NCI-H187 (cell line): ENCODE measurements around the gene TAX1BP3.

ENCODE experiments used
- DNase-seq, 2 experiments: peaks; one replicate each; lab custom pipeline; 2025; lab: John Stamatoyannopoulos, UW

The TAX1BP3 gene

DNA sequence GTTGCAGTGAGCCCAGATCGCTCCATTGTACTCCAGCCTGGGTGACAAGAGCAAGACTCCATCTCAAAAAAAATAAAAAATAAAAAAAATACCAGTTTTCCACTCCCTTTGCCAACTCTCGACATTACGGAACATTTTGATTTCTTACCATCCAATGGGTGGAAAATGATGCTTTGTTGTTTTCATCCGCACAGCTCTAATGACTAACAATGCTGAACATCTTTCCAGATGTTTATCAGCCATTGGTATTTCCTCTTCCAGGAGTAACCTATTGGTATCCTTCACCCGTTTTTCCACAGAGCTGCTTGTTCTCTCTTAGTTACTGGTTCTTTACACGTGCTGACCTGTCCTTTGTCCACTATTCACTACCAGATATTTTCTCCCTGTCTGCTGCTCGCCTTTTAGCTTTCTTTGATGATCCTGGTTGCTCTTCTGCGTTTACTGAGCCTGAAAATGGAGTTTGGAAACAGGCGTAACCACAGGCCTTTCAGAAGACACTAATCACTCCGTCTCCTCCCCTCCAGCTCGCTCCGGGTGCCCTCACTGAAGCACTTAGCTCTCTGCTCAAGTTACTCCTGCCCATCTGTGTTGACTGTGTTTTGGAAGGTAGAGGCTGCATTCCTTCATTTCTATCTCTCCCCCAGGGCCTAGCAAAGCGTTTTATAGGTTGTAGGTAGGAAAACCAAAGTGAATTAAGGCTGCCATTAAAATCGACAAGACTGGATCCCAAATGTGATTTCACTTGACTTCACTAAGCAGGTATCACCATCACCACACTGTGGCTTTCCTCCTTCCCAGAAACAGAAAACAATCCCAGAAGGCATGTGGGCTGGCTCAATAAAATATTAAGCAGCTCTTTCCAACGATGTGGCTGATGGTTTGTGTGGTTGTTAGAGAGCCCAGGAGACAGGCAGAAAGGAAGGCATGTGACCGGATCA lies 41.3 kb downstream of the TAX1BP3 start:
- no peak for DNase-seq

DNA sequence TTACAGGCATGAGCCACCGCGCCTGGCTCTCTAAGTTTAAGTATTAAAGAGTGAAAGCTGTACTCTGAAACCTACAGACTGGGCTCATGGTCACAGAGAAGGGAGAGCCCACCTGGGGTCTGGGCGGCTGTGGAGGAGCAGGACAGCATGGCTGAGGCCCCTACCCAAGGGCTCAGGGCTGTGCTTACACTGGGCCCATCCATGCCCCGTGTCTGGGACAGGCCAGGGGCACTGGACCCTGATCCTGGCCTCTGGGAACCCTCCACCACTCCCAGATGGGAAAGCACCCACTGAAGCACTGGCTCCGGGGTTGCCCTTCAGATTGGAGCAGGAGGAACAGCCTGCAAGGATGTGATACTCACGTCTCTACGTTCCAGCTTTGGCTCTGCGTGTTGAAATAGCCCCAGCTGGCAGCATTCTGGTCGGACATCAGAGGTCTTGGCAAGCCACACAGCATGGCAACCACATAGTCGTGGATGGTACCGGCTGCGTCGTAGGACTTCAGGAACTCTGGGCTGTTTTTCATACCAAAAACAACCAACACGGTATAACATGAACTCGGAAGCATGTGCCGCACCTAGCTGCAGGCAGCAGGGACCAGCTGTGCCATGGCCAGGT lies 45.3 kb downstream of the TAX1BP3 start:
- no peak for DNase-seq

DNA sequence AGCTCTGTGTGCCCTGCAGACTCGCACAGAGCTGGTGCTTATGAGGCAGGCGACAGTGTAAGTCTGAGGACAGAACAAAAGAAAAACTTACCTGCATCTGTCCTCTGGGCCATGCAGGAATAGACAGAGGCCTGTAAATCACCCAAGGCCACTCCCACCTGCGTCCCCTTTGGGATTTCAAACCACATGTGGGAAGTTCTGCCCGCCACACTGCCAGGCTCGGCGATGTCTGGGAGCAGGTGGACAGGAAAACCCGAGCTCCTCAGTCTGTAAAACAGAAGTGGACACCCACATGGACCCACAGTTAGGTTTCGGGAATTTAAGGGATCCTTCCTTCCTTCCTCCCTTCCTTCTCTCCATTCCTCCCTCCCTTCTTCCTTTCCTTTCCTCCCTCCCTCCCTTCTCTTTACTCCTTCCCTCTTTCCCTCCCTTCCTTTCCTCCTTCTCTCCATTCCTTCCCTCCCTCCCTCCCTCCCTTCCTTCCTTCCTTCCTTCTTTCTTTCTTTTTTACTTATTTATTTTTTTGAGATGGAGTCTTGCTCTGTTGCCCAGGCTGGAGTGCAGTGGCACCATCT lies 47.1 kb downstream of the TAX1BP3 start:
- DNase-seq = no peak

DNA sequence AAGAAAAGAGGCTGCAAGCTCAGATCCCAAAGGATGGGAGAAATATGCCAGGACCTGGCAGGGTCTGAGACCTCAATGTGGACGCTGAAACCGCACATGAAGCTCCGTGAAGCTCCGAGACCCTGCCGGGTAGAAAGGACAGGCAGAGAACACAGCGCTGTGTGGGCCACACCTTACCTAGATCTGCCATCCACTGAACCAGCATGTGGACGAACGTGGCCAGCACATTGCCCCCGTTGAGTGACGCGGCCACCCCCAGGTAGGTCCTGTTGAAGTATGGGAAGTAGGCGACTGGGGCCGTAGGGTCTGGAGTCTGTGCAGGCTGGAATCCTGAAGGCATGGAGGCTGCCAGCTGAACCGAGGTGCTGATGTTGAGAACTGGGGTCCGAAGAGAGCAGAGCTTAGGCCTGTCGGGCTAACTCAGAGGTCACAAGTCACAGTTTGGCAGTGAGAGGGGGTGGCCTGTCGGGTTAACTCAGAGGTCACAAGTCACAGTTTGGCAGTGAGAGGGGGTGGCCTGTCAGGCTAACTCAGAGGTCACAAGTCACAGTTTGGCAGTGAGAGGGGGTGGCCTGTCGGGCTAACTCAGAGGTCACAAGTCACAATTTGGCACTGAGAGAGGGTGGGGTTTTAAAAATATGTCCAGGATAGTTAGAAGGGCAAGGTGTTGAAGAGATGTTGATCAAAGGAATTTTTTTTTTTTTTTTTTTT lies 53.1 kb downstream of the TAX1BP3 start:
- DNase-seq = no peak

DNA sequence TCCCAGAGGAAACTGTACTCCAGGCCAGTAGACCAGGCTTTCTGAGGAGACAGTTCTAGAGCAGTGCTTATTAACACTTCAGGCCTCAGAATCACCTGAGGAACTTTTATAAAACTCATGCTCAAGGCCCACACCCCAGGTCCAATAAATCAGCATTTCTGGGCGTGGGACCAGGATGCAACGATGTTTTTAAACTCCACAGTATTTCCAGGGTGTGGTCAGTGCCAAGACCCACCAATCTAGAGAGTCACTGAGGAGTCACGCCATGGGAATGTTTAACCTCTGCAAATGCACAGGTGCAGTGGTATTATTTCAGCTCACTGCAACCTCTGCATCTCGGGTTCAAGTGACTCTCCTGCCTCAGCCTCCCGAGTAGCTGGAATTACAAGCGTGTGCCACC lies 55.3 kb downstream of the TAX1BP3 start:
- DNase-seq = no peak
